Kidney (tissue), 14 donors: ENCODE data around the gene CLRN1. TPM values are rescaled to one million over a fixed set of nuclear protein-coding genes. Genes with fewer than 3 reads are reported as not detected.

Source experiments
- DNase-seq, 5 donors: peaks; one replicate each; pipeline ENCODE4 v3.0.0-alpha.2; 2013 to 2020
- FAIRE-seq: peaks from 2 replicates; lab custom pipeline; 2012; peaks lifted over from hg19 to GRCh38; lab: Jason Lieb, UNC
- H3K27ac ChIP-seq, 2 donors: one replicate each; pipeline ENCODE4 v1.7.0; 2013; ENCODE audit warnings: low read depth in 2 of 2, low read length in 2 of 2, inconsistent platforms in 1 of 2
- H3K27me3 ChIP-seq: one replicate; pipeline ENCODE4 v1.7.1; 2013; ENCODE audit warnings: low read length, inconsistent platforms; ENCODE audit not compliant: control insufficient read depth, insufficient read depth
- H3K36me3 ChIP-seq, 3 donors: one replicate each; pipeline versions ENCODE4 v1.7.0 to v1.7.1; 2013; ENCODE audit warnings: low read length in 3 of 3, control low read depth in 1 of 3, inconsistent platforms in 1 of 3; ENCODE audit not compliant: insufficient read depth in 3 of 3, control insufficient read depth in 2 of 3
- H3K4me1 ChIP-seq, 3 donors: one replicate each; pipeline versions ENCODE4 v1.7.0 to v1.7.1; 2013; ENCODE audit warnings: low read length in 3 of 3, inconsistent platforms in 1 of 3, low read depth in 1 of 3; ENCODE audit not compliant: control insufficient read depth in 2 of 3, insufficient read depth in 2 of 3
- H3K4me3 ChIP-seq, 3 donors: one replicate each; pipeline versions ENCODE4 v1.7.0 to v1.8.1; 2013; ENCODE audit warnings: low read length in 3 of 3, control low read depth in 1 of 3, inconsistent platforms in 1 of 3
- H3K9ac ChIP-seq, 3 donors: one replicate each; pipeline versions ENCODE4 v1.7.0 to v1.7.1; 2013; ENCODE audit warnings: low read length in 3 of 3, control low read depth in 1 of 3, inconsistent platforms in 1 of 3
- H3K9me3 ChIP-seq, 3 donors: one replicate each; pipeline versions ENCODE4 v1.7.0 to v1.7.1; 2013; ENCODE audit warnings: low read length in 3 of 3, control low read depth in 1 of 3, inconsistent platforms in 1 of 3; ENCODE audit not compliant: control insufficient read depth in 2 of 3, insufficient read depth in 1 of 3
- intact Hi-C: fragments of 100-400 bp; cut with DNase I; formaldehyde crosslinking; loops from one replicate; pipeline ENCODE4 v1.11.1; 2022
- polyA plus RNA-seq: library from polyadenylated mRNA; stranded (reverse); fragments of 350-450 nt; fragmentation: Illumina TruSeq; extraction: RNeasy Lipid Tissue Mini Kit (QIAGEN cat#74804); gene quantifications from one replicate; pipeline ENCODE4 v1.2.3, GENCODE V29; 2014; ENCODE audit warnings: low read depth, low replicate concordance; ENCODE audit not compliant: insufficient read depth
- total RNA-seq: library from RNA; stranded (reverse); fragmentation: NEBNext Ultra II Directional; extraction: Animal tissue kit (Norgen Biotek cat#: 25700); gene quantifications from one replicate; pipeline ENCODE4 v1.2.1, GENCODE V29; 2021
- TF ChIP-seq, protein P1 (sequence below): IDR thresholded peaks from 3 replicates; pipeline ENCODE4 v1.5.1; 2012; ENCODE audit warnings: mild to moderate bottlenecking, moderate library complexity, borderline replicate concordance; ENCODE audit not compliant: insufficient read depth; ENCODE audit errors: extremely low read depth
- donor health status: control.
- donor health status: control.
- donor health status: control.
- donor health status: control.
- donor health status: control.
- donor health status: DM: yes; HTN: yes; CAD: no.
- donor health status: Normal renal cell carcinoma (clear cell type).

CLRN1 gene
- total and polyA plus RNA-seq, 2 donors from 2014 or later, result not detected

GRCh38 chr3:150878290-150878689, 94.2 kb downstream of the CLRN1 start:
- Histone ChIP-seq H3K9ac (no peak overlapping the region), H3K4me3 (no peak overlapping the region), H3K9me3 (no peaks in the 10 kb centered on the region), H3K4me1 (no peaks in the 10 kb centered on the region), H3K36me3 (no peaks in the 10 kb centered on the region), H3K27me3 (no peaks in the 10 kb centered on the region), H3K27ac (no peak overlapping the region)
- intact Hi-C loops, result no loop called here
- DNase-seq, result no peak
- no peak for FAIRE-seq
- TF ChIP-seq, protein P1, sequence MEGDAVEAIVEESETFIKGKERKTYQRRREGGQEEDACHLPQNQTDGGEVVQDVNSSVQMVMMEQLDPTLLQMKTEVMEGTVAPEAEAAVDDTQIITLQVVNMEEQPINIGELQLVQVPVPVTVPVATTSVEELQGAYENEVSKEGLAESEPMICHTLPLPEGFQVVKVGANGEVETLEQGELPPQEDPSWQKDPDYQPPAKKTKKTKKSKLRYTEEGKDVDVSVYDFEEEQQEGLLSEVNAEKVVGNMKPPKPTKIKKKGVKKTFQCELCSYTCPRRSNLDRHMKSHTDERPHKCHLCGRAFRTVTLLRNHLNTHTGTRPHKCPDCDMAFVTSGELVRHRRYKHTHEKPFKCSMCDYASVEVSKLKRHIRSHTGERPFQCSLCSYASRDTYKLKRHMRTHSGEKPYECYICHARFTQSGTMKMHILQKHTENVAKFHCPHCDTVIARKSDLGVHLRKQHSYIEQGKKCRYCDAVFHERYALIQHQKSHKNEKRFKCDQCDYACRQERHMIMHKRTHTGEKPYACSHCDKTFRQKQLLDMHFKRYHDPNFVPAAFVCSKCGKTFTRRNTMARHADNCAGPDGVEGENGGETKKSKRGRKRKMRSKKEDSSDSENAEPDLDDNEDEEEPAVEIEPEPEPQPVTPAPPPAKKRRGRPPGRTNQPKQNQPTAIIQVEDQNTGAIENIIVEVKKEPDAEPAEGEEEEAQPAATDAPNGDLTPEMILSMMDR, result no peak

DNA sequence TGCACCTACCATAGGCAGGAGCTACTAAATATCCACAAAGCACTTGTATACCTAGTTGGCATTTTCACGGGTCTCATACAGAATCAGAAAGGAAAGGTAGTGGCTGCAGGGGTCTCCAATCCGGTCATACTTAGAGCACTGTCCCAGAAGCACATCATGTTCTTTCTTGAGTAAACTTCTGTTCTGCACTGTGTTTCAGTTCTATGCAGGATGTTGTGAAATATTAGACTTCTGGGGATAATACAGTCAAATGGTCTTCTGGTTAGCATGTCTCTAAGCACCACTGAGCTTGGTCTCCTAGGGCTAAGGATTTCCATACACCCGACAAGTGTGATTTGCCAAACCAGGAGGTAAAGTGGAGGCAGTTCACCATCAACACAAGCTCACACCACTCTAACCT, 95.2 kb downstream of the CLRN1 start:
- Histone ChIP-seq H3K36me3 (no peaks in the 10 kb centered on the region), H3K9ac (no peak overlapping the region), H3K4me3 (no peak overlapping the region), H3K4me1 (no peaks in the 10 kb centered on the region), H3K27ac (no peak overlapping the region), H3K9me3 (no peaks in the 10 kb centered on the region), H3K27me3 (no peaks in the 10 kb centered on the region)
- DNase-seq (no peak), FAIRE-seq (no peak)
- TF ChIP-seq, protein P1, result no peak
- intact Hi-C loops, result no loop called here

- H3K36me3 ChIP-seq, result no peaks in the 10 kb centered on the region
- H3K4me3 ChIP-seq, result no peak overlapping the region
- TF ChIP-seq, protein P1, result no peak
- no peak for DNase-seq
- H3K4me1 ChIP-seq, result no peaks in the 10 kb centered on the region
- H3K9me3 ChIP-seq, result no peaks in the 10 kb centered on the region
- intact Hi-C loops, result no loop called here
- FAIRE-seq, result no peak
- no peak overlapping the region for H3K9ac ChIP-seq
- no peak overlapping the region for H3K27ac ChIP-seq
- H3K27me3 ChIP-seq, result no peaks in the 10 kb centered on the region
Measured at GRCh38 chr3:150876611-150877265, 95.8 kb downstream of the CLRN1 start.

Other genes starting within 250 kb of the CLRN1 start
- 24.6 TPM for gene SIAH2, start 209.6 kb downstream of the CLRN1 start, total RNA-seq
- gene SIAH2, start 209.6 kb downstream of the CLRN1 start, polyA plus RNA-seq, result 16.9 TPM
- not detected for gene MINDY4B, start 67.3 kb downstream of the CLRN1 start, total RNA-seq
- gene MINDY4B, start 67.3 kb downstream of the CLRN1 start, polyA plus RNA-seq, result not detected
- 0.82 TPM for gene MED12L, start 112.9 kb upstream of the CLRN1 start, total RNA-seq
- gene MED12L, start 112.9 kb upstream of the CLRN1 start, polyA plus RNA-seq, result 0.13 TPM
- gene GPR171, start 230.5 kb upstream of the CLRN1 start, total RNA-seq, result 4.9 TPM
- 0.47 TPM for gene GPR171, start 230.5 kb upstream of the CLRN1 start, polyA plus RNA-seq